8988T (cell line): ENCODE results near the gene KRT4.

ENCODE experiments used
- DNase-seq: peaks from one replicate; pipeline ENCODE4 v3.0.0; 2011

Gene KRT4

DNA sequence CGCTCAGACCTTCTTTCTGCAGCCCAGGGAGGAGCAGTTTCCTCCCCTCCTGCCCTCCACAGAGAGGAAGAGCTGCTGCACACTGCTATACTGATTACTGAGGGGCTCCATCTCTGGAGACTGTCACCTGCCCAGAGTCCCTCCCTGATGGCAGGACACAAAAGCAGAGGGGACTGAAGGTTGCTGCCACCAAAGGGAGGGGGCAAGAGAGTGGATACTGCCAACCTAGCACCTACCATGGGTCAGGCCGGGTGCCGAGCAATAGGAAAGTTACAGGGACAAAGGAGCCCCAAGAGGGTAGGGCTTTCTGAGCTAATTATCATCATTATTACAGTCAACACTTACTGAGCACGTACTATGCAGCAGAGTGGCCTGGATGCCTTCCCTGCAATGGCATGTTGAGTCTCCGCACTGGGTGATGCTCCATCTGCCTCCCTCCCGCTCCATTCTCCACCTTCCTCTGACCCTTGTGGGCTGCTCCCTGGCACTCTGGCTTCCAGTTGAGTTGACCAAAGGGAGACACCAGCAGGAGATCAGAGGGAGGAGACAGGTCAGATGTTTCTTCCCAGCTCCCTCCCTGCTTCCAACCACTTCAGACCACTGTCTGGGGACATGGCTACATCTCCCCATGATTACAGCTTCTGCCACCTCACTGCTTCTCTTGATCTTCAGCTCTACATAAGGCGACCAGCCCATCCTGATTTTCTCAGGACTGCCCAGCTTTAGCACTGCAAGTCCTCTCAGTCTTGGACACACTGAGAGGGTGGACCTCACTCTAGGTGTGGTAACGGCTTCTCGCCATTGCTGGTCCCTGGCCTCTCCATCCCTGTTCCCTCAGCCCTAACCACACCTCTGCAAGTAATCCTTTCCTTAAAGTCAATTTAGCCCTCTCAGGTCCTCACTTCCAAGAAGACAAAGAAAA is 22.8 kb upstream of the KRT4 start:
- no peak for DNase-seq

DNA sequence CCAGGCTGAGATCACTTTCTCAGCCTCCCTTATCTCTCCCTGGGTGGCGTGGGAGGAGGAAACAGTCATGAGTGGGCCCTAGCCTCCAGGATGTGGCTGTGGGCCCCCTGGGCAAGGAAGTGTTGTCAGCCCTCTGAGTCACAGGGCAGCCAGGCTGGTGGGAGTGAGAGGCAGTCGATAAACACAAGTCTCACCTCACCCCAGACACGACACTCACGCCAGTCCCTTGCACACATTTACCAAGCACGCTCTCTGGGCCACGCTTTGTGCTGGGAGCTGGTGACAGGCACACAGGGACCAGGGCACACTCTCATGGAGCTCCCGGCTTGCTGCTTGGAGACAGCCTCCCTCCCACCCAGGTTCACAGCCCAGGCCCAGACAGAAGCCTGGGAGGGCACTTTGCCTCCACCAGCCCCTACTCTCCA is 22.1 kb upstream of the KRT4 start:
- no peak for DNase-seq

- no peak for DNase-seq
Observed at GRCh38 chr12:52835271-52836041, 21.5 kb upstream of the KRT4 start.

DNA sequence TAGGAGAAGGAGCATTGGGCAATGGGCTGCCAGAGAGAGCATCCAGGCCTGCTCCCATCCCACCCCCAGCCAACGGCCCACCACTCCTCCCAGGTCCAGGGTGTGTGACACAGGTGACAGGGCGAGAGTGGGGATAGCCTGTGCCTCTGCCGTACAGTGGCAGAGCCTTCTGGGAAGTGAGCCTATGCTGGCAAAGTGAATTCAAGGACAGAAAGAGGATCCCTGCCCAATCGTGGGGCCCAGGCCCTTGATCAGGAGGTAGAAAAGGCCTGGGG is 20.7 kb upstream of the KRT4 start:
- DNase-seq = no peak

- DNase-seq = no peak
Observed at GRCh38 chr12:52833922-52834726, 20.2 kb upstream of the KRT4 start, which contains the start of gene KRT79. Gene KRT79 (minus strand): TSS chr12:52834311. CDS start chr12:52834260, 51 bp downstream.

DNA sequence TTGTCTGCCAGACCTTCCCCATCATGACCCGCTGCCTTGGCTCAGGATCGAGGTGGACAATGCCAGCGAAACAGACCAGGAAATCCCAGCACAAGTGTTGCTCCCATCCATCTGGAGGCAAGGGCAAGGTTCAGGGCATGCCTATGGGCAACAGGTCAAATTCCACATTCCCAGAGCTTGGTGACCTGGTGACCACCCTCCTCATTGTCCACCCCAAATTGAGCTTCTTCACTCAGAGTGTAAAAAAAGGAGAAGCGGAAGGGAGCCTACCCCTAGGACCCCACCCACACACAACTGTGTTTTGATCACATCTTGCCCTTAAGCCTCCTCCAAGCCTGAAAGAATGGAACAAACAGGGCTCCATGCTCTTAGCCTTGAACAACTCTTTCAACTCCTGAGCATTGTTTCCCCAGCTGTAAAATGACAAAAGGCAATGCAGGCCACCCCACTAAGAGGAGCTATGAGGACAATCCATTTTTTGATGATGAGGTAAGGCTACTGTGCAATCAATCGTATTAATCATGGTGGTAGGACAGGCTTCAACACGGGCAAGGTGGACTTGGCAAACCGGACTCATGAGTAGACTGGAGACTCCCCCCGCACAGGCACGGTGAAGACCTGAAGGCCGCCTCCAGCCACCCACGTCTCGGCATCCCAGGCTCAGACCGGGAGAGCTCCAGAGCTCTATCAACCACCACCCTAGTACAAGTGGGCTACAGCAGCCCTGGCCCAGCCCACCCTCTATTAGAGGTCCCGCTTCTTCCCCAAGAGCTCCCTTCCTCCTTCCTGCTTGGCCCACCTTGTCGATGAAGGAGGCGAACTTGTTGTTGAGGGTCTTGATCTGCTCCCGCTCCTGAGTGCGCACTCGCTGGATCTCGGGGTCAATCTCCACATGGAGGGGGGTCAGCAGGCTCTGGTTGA is 19.3 kb upstream of the KRT4 start:
- no peak for DNase-seq

DNA sequence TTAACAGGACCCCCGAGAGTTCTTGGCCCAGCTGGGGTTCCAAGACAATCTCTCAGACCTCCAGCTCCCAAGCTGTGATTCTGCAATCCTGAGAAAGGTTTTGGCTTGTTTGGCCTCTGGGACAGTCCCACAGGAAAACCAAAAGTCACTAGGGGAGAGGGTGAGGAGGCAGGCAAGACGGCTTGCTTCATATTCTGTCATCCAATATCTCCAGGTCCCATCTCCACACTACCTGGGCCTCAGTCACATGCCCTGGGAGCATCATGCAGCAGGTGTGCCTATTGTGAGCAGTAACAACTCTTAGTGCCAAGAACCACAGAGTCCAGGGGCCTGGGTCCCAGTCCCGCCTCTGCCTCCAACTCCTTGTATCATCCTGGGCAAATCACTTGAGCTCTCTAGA is 18.5 kb upstream of the KRT4 start:
- DNase-seq = no peak

DNA sequence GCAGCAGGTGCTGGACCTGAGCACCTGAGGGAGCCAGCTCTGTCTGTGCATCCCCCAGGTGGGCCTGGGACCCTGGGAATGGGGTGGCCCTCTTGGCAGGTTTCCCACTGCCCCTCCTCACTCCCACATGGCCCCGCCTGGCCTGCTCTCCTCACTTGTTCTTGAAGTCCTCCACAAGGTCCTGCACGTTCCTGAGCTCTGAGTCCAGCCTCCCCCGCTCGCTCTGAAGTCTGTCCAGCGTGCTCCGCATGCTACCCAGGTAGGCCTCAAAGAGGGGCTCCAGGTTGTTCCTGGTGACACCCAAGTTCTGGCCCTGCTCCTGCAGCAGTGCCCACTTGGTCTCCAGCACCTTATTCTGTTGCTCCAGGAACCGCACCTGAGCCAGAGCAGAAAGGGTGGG is 17.3 kb upstream of the KRT4 start:
- DNase-seq = no peak

- DNase-seq = no peak
Observed at GRCh38 chr12:52829986-52830770, 16.3 kb upstream of the KRT4 start.

GRCh38 chr12:52828591-52829021 is 14.7 kb upstream of the KRT4 start:
- DNase-seq = no peak

GRCh38 chr12:52828156-52828555 is 14.2 kb upstream of the KRT4 start:
- no peak for DNase-seq

DNA sequence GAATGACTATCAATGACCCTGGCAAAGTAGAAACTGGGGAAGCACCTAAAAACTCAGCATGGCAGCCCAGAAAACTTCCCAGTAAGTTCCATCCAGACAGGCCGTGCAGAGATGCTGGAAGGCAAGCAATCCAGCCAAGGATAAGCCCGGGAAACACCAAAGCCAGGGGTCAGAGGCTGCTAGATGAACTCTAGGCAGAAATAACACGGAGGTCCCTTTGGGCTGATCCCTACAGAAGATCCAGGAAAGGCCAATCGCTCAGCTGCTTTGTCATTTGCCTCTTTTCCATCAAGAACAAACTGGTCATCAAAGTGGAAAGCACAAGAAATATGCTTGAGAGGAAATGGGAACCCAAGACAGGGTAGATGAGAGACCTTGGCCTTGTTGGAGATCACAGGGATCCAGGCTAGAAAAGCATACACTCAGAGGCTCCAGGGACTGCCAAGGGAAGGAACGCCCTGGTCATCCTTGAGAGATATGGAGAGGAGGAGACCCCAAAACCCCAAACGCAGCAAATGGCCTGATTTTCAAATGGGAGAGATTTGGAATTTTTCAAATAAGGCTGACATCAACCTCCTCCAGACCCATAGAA is 13.7 kb upstream of the KRT4 start:
- no peak for DNase-seq

DNA sequence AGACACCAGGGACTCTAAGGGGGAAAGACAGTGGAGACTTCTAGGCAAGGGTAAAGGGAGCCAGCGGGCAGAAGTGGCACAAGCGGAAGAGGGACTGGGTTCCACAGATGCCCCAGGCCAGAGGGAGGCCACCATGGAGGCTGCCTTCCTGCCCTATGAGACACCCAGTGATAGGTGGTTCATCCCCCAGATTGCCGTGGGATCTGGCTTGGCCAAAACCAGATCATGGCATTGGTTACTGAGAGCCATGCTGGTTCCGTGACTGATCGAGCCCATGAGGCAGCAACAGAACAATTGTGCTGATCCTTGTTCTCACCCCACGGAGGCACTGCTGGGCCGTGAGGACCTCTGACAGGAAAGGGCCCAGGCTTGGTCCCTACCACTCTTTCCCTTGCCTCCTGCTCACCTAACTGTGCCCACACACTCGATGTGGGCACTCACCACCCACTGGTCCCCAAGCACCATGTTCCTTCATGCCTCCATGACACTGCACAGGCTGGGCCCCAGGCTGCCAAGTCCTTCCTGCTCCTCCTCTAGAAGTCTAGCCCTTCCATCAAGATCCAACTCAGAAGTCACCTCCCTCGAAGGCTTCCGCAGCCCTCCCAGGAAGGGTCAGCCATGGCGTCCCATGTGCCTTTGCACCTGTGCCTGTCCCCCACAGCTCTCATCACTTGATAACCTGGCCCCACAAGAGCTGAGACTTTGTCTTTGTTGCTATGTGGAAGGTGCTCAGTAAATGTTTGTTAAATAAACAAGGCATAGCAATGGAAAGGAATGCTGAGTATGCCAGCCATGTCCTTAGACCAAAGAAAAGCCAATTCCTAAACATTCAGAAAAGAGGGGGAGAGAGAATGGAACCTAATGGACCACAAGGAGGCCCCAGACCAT is 12.9 kb upstream of the KRT4 start:
- DNase-seq = no peak

DNA sequence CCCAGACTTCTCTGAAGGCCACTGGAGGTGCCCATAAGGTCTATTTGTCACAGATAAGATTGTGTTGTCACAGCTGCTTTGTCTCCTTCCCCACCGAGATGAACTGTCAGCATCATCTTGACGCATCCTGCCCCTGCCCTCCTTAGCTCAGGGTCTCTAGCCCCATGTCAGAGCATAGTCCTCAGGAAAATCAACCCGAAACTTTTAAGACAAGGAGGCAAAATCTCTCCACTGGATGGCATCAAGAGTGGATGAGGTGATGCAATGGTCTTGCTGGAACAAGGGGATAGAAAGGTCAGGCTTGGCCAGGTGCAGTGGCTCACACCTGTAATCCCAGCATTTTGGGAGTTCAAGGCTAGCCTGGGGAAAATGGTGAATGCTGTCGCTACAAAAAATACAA is 12.0 kb upstream of the KRT4 start:
- DNase-seq = no peak

GRCh38 chr12:52824741-52825410 is 11.0 kb upstream of the KRT4 start:
- no peak for DNase-seq

DNA sequence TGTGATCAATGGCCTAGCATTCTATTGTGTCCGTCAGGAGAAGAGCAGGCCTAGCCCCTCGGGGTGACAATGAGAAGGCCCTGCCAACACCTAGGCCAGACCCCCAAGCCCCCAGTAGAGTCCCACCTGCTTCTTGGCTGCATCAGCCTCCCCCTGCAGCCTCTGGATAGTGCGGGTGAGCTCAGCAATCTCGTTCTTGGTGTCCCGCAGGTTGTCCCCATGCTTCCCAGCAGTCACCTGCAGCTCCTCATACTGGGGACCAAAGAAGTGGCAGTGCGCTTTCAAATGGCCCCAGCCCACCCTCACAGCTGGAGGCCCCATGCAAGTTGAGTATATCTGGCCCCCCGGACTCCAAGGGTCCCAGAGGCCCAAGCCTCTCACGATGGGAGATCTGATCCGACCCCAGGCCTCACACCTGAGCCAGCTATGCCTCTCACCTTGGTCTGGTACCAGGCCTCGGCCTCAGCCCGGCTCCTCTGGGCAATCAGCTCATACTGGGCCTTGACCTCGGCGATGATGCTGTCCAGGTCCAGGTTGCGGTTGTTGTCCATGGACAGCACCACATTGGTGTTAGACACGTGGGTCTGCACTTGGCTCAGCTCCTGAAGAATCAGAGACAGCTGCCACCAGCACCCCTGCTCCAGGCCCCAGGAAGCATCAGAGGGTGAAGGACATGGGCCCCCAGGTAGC is 10.0 kb upstream of the KRT4 start:
- no peak for DNase-seq

GRCh38 chr12:52822771-52823510 is 9.0 kb upstream of the KRT4 start:
- no peak for DNase-seq
